ENCODE data around the gene HSP90AB1. TPM values are rescaled to one million over a fixed set of nuclear protein-coding genes. Genes with fewer than 3 reads are reported as not detected.
A peak's percentile ranks its signal among the peaks of the same experiment; 100 is the strongest.

Gene HSP90AB1
- total and polyA plus RNA-seq, 9 of the 15 experiments (the other 6 are each of a cell fraction or from before 2014, with no cell fraction given) = 1,780 to 3,358 (median 2,262) TPM

DNA sequence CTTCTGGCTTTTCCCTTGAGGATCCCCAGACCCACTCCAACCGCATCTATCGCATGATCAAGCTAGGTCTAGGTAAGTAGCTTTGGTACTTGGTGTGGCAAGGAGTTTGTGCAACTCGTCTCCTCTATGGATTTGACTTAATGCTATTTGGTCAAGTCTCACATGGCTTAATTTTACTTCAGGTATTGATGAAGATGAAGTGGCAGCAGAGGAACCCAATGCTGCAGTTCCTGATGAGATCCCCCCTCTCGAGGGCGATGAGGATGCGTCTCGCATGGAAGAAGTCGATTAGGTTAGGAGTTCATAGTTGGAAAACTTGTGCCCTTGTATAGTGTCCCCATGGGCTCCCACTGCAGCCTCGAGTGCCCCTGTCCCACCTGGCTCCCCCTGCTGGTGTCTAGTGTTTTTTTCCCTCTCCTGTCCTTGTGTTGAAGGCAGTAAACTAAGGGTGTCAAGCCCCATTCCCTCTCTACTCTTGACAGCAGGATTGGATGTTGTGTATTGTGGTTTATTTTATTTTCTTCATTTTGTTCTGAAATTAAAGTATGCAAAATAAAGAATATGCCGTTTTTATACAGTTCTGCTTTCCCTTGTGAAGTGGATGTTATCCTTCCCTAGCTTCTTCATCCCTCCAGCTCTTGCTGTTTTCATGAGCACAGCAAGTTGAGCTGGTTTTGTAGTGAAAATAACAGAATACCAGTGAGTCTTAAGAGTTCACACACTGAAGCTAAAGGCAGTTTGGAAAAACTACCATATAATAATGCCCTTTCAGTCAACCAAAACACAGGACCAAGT lies 6.6 kb downstream of the HSP90AB1 start (continued):
- TF ChIP-seq TSHZ1 (CRISPR knock-in tag; IDR thresholded peaks at IDR 0.05) = no peak
- peak; percentile 39; the same call in 1 of the 2 replicates for TF ChIP-seq TGIF2 (CRISPR knock-in tag; IDR thresholded peaks at IDR 0.05)
- TF ChIP-seq ARNT (IDR thresholded peaks at IDR 0.05) = no peak
- TF ChIP-seq LARP7 (IDR thresholded peaks at IDR 0.05) = no peak
- 0 out of 2 replicates have a peak, but pooled peaks have one; percentile 42 for TF ChIP-seq LCOR (CRISPR knock-in tag; IDR thresholded peaks at IDR 0.05)
- peak; percentile 40; the same call in 1 of the 2 replicates for TF ChIP-seq ZNF592 (IDR thresholded peaks at IDR 0.05)
- no peak for TF ChIP-seq MITF (IDR thresholded peaks at IDR 0.05)
- TF ChIP-seq NR0B1 (IDR thresholded peaks at IDR 0.05; ENCODE audit: partially characterized antibody) = no peak
- TF ChIP-seq, protein P1, sequence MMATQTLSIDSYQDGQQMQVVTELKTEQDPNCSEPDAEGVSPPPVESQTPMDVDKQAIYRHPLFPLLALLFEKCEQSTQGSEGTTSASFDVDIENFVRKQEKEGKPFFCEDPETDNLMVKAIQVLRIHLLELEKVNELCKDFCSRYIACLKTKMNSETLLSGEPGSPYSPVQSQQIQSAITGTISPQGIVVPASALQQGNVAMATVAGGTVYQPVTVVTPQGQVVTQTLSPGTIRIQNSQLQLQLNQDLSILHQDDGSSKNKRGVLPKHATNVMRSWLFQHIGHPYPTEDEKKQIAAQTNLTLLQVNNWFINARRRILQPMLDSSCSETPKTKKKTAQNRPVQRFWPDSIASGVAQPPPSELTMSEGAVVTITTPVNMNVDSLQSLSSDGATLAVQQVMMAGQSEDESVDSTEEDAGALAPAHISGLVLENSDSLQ (IDR thresholded peaks at IDR 0.05) = 0 out of 2 replicates have a peak, but pooled peaks have one; percentile 8
- TF ChIP-seq ESRRA (IDR thresholded peaks at IDR 0.05; ENCODE audit: borderline replicate concordance, low read depth) = 0 out of 2 replicates have a peak, but pooled peaks have one; percentile 18
- TF ChIP-seq TRIM24 (IDR thresholded peaks at IDR 0.05) = no peak
- TF ChIP-seq ELF4 (CRISPR knock-in tag; IDR thresholded peaks at IDR 0.05) = no peak
- TF ChIP-seq SMARCE1 (IDR thresholded peaks at IDR 0.05) = no peak
- peak; percentile 66 for TF ChIP-seq ZNF431 (CRISPR knock-in tag; IDR thresholded peaks at IDR 0.05)
- no peak; a peak in 1 of 4 replicates for TF ChIP-seq ETV6 (IDR thresholded peaks at IDR 0.05; ENCODE audit: borderline replicate concordance in 1 of 2, low read depth in 2 of 2, low read length in 1 of 2)
- TF ChIP-seq ETV6 (CRISPR knock-in tag; IDR thresholded peaks at IDR 0.05; ENCODE audit: borderline replicate concordance) = no peak

Data from K562 (cell line).